Endothelial cell of umbilical vein (primary cell): Measurements from ENCODE around the gene PAK2. TPM values are rescaled to one million over a fixed set of nuclear protein-coding genes. Genes with fewer than 3 reads are reported as not detected.

Source experiments
- BruUV-seq: library from RNA; stranded (reverse); fragments of 400-500 nt; replicated peaks from 2 replicates; lab custom pipeline; 2021; lab: Mats Ljungman, UMichigan
- CTCF ChIA-PET: fragments of 300-600, 350-600 bp; sonication (Branson Sonifier 250); formaldehyde crosslinking; loops from one replicate; lab custom pipeline; 2021; ENCODE audit warnings: antibody characterized with exemption, inconsistent platforms; lab: Charles Lee
- POLR2A ChIA-PET: fragments of 300-600, 350-600 bp; sonication (Branson Sonifier 250); formaldehyde crosslinking; loops from one replicate; lab custom pipeline; 2021; ENCODE audit warnings: antibody characterized with exemption, inconsistent platforms; lab: Charles Lee
- DNase-seq: peaks from one replicate; pipeline ENCODE4 v3.0.0-alpha.2; 2011; ENCODE audit warnings: low read depth, low spot score
- FAIRE-seq: peaks from 2 replicates; lab custom pipeline; 2011; peaks lifted over from hg19 to GRCh38; lab: Jason Lieb, UNC
- H2AFZ ChIP-seq: 2 replicates; pipeline ENCODE4 v1.6.0; 2012; ENCODE audit warnings: low read depth, low read length, control low read depth, inconsistent platforms
- H3K27ac ChIP-seq: 2 replicates; pipeline ENCODE4 v1.5.1; 2011; ENCODE audit warnings: low read depth, mild to moderate bottlenecking, control low read depth, low read length, moderate library complexity; ENCODE audit not compliant: insufficient read depth
- H3K27me3 ChIP-seq, 2 experiments: 2 replicates each; pipeline versions ENCODE4 v1.6.0 to v1.6.1; 2011; ENCODE audit warnings: low read length in 2 of 2, mixed read lengths in 1 of 2; ENCODE audit not compliant: control insufficient read depth in 2 of 2, insufficient read depth in 2 of 2
- H3K36me3 ChIP-seq, 2 experiments: 2 replicates in 1 of 2; 3 replicates in 1 of 2; pipeline ENCODE4 v1.5.1; 2011; ENCODE audit warnings: low read length in 2 of 2, mild to moderate bottlenecking in 1 of 2, moderate library complexity in 1 of 2; ENCODE audit not compliant: control insufficient read depth in 2 of 2, insufficient read depth in 2 of 2; ENCODE audit errors: extremely low read depth in 1 of 2
- H3K4me1 ChIP-seq: 3 replicates; pipeline ENCODE4 v1.5.1; 2011; ENCODE audit warnings: mild to moderate bottlenecking, low read length; ENCODE audit not compliant: control insufficient read depth, insufficient read depth; ENCODE audit errors: extremely low read depth
- H3K4me2 ChIP-seq: 2 replicates; pipeline ENCODE4 v1.6.1; 2011; ENCODE audit warnings: low read length, control low read depth, mixed read lengths; ENCODE audit not compliant: insufficient read depth
- H3K4me3 ChIP-seq, 3 experiments: fragments of 200-600 bp in 1 of 3; sonication (generic), shearing (Covaris generic) in 1 of 3; replicated peaks in 1 of 3; 2 replicates each; pipeline ENCODE4 v1.5.1; 2011 to 2016; ENCODE audit warnings: control low read depth in 3 of 3, low read length in 3 of 3, mild to moderate bottlenecking in 2 of 3, inconsistent platforms in 1 of 3, low read depth in 1 of 3, moderate library complexity in 1 of 3; ENCODE audit not compliant: insufficient read depth in 1 of 3
- H3K79me2 ChIP-seq: 2 replicates; pipeline ENCODE4 v1.6.0; 2012; ENCODE audit warnings: low read length, inconsistent platforms; ENCODE audit not compliant: control insufficient read depth, insufficient read depth
- H3K9ac ChIP-seq: replicated peaks from 2 replicates; pipeline ENCODE3; 2011; ENCODE audit warnings: low read length, control low read depth; ENCODE audit not compliant: insufficient read depth; ENCODE audit errors: extremely low read depth
- H3K9me1 ChIP-seq: replicated peaks from 3 replicates; pipeline ENCODE4 v1.6.0; 2011; ENCODE audit warnings: mild to moderate bottlenecking, low read length; ENCODE audit not compliant: control insufficient read depth, insufficient read depth; ENCODE audit errors: extremely low read depth
- H3K9me3 ChIP-seq: replicated peaks from 2 replicates; pipeline ENCODE4 v1.5.1; 2012; ENCODE audit warnings: low read length, inconsistent platforms; ENCODE audit not compliant: control insufficient read depth, insufficient read depth
- H4K20me1 ChIP-seq: replicated peaks from 2 replicates; pipeline ENCODE3; 2011; ENCODE audit warnings: mild to moderate bottlenecking, low read length; ENCODE audit not compliant: control insufficient read depth, insufficient read depth; ENCODE audit errors: extremely low read depth
- CTCF ChIP-seq, 2 donors: IDR thresholded peaks; 1 replicate in 1 of 2; 2 replicates in 1 of 2; pipeline ENCODE4 v1.5.1; 2011; ENCODE audit warnings: low read length in 2 of 2, mild to moderate bottlenecking in 2 of 2, moderate library complexity in 2 of 2, control low read depth in 1 of 2, inconsistent platforms in 1 of 2, low read depth in 1 of 2; ENCODE audit not compliant: insufficient read depth in 1 of 2; ENCODE audit errors: extremely low read depth in 1 of 2
- EZH2 ChIP-seq: IDR thresholded peaks from 2 replicates; pipeline ENCODE4 v1.6.1; 2012; ENCODE audit warnings: borderline replicate concordance, low read depth, mild to moderate bottlenecking, moderate library complexity, low read length, inconsistent platforms; ENCODE audit not compliant: severe bottlenecking
- FOS ChIP-seq: IDR thresholded peaks from 2 replicates; pipeline ENCODE4 v1.6.1; 2011; ENCODE audit warnings: mild to moderate bottlenecking, low read length, moderate library complexity, borderline replicate concordance; ENCODE audit not compliant: insufficient read depth
- GATA2 ChIP-seq: IDR thresholded peaks from 2 replicates; pipeline ENCODE4 v1.7.0; 2011; ENCODE audit warnings: low read depth, mild to moderate bottlenecking, moderate library complexity, mixed read lengths, low read length; ENCODE audit not compliant: insufficient read length, insufficient read depth
- JUN ChIP-seq: IDR thresholded peaks from 2 replicates; pipeline ENCODE4 v1.6.1; 2011; ENCODE audit warnings: borderline replicate concordance, low read depth; ENCODE audit not compliant: insufficient read length, insufficient read depth
- MAX ChIP-seq: IDR thresholded peaks from 2 replicates; pipeline ENCODE4 v1.6.1; 2011; ENCODE audit not compliant: insufficient read depth, insufficient read length
- MYC ChIP-seq: IDR thresholded peaks from one replicate; pipeline ENCODE4 v1.6.1; 2011; ENCODE audit warnings: mild to moderate bottlenecking, low read depth, low read length
- POLR2A ChIP-seq: IDR thresholded peaks from 2 replicates; pipeline ENCODE4 v1.6.1; 2012; ENCODE audit warnings: low read depth, mild to moderate bottlenecking, control low read depth, low read length
- POLR2AphosphoS5 ChIP-seq: IDR thresholded peaks from 2 replicates; pipeline ENCODE4 v1.6.1; 2012; ENCODE audit warnings: low read depth, mild to moderate bottlenecking, control low read depth, low read length, moderate library complexity; ENCODE audit not compliant: insufficient read depth
- dilution Hi-C: fragments of 300-500 bp; cut with MboI; formaldehyde crosslinking; loops from one replicate; pipeline ENCODE4 v1.15.0; 2019; ENCODE audit warnings: low sequenced_read_pairs; ENCODE audit not compliant: extremely low pct_ligation_motif_present
- intact Hi-C: fragments of 100-400 bp; cut with micrococcal nuclease; formaldehyde crosslinking; loops from one replicate; pipeline ENCODE4 v1.10.0; 2022
- polyA plus RNA-seq, 4 experiments: library from polyadenylated mRNA; depleted of rRNA in 3 of 4; stranded (reverse) in 3 of 4; unstranded in 1 of 4; fragments of >200 nt; gene quantifications; 2 replicates each; pipeline versions ENCODE4 v1.2.1 to v1.2.3, GENCODE V29; 2011 to 2012; ENCODE audit warnings: missing spikeins in 1 of 4
- total RNA-seq: library from RNA; stranded (reverse); gene quantifications from 2 replicates; pipeline ENCODE4 v1.2.3, GENCODE V29; 2021

Gene PAK2
- total and polyA plus RNA-seq, 2 donors (not counting 3 experiments of a cell fraction or from before 2014, with no cell fraction given) = 22.6 to 98.9 TPM

GRCh38 chr3:196788528-196788927 lies 48.9 kb downstream of the PAK2 start:
- Histone ChIP-seq H3K36me3 (no peaks in the 10 kb centered on the region), H3K79me2 (peaks cover 40% of the 10 kb centered on the region), H3K9me1 (no peaks in the 10 kb centered on the region), H3K4me3 (no peak overlapping the region), H3K9ac (no peak overlapping the region), H2AFZ (no peak overlapping the region), H3K4me1 (peaks cover 16% of the 10 kb centered on the region), H3K9me3 (no peaks in the 10 kb centered on the region), H3K4me2 (no peak overlapping the region), H3K27ac (no peak overlapping the region), H4K20me1 (no peaks in the 10 kb centered on the region), H3K27me3 (no peaks in the 10 kb centered on the region)
- intact Hi-C loops (no loop called here), dilution Hi-C loops (no loop called here)
- no peak for FAIRE-seq
- ChIA-PET CTCF (no interaction called here), POLR2A (no interaction called here)
- BruUV-seq = no TSS peak
- TF ChIP-seq POLR2AphosphoS5 (no peak), POLR2A (no peak), JUN (no peak), CTCF (IDR thresholded peaks at IDR 0.05; ENCODE audit: extremely low read depth in 1 of 2, insufficient read depth in 1 of 2, low read depth in 1 of 2, low read length in 2 of 2) (no peak), EZH2 (no peak), MAX (no peak), GATA2 (no peak), FOS (no peak), MYC (no peak)
- no peak for DNase-seq
